GM23338 (cell line): Measurements from ENCODE around the gene ASB1. TPM values are rescaled to one million over a fixed set of nuclear protein-coding genes. Genes with fewer than 3 reads are reported as not detected.

Experiments used
- ATAC-seq: fragments of 200-7000 bp; cut with Tn5 transposase; 3 replicates; pipeline ENCODE4 v1.9.1; 2020
- DNase-seq: peaks from one replicate; pipeline ENCODE4 v3.0.0-alpha.2; 2015; ENCODE audit warnings: low spot score
- H2AFZ ChIP-seq: fragments of 200-600 bp; sonication (generic); 2 replicates; pipeline ENCODE4 v1.8.0; 2016; ENCODE audit warnings: antibody characterized with exemption, mild to moderate bottlenecking, moderate library complexity
- H3F3A ChIP-seq: fragments of 200-600 bp; sonication (generic); replicated peaks from 2 replicates; pipeline ENCODE4 v1.8.0; 2017; ENCODE audit warnings: antibody characterized with exemption, mixed run types, low read depth
- H3K27ac ChIP-seq: fragments of 200-600 bp; sonication (generic); 2 replicates; pipeline ENCODE4 v1.6.1; 2016; ENCODE audit warnings: low read depth
- H3K27me3 ChIP-seq: fragments of 200-600 bp; sonication (generic); 2 replicates; pipeline ENCODE4 v1.8.0; 2016; ENCODE audit warnings: mild to moderate bottlenecking, mixed run types, moderate library complexity; ENCODE audit not compliant: insufficient read depth
- H3K36me3 ChIP-seq: fragments of 200-600 bp; sonication (generic); 2 replicates; pipeline ENCODE4 v1.8.0; 2016; ENCODE audit warnings: mild to moderate bottlenecking; ENCODE audit not compliant: insufficient read depth
- H3K4me1 ChIP-seq: fragments of 200-600 bp; sonication (generic); 2 replicates; pipeline ENCODE4 v1.8.0; 2016; ENCODE audit warnings: mild to moderate bottlenecking, moderate library complexity; ENCODE audit not compliant: insufficient read depth
- H3K4me2 ChIP-seq: fragments of 200-600 bp; sonication (generic); 2 replicates; pipeline ENCODE4 v1.7.1; 2017; ENCODE audit warnings: mixed run types
- H3K4me3 ChIP-seq: fragments of 200-600 bp; sonication (generic); 2 replicates; pipeline ENCODE4 v1.6.1; 2016; ENCODE audit warnings: mixed run types
- H3K79me2 ChIP-seq: fragments of 200-600 bp; sonication (generic); replicated peaks from 2 replicates; pipeline ENCODE4 v1.8.0; 2017; ENCODE audit warnings: mild to moderate bottlenecking; ENCODE audit not compliant: insufficient read depth
- H3K9me2 ChIP-seq: fragments of 200-600 bp; sonication (generic); 2 replicates; pipeline ENCODE4 v1.8.0; 2017; ENCODE audit not compliant: insufficient read depth
- H4K20me1 ChIP-seq: fragments of 200-600 bp; sonication (generic); replicated peaks from 2 replicates; pipeline ENCODE4 v1.8.0; 2017; ENCODE audit warnings: mild to moderate bottlenecking; ENCODE audit not compliant: insufficient read depth
- H3K27ac Mint-ChIP-seq: 2 replicates; pipeline ENCODE4 v1.8.0; 2020; ENCODE audit warnings: inconsistent platforms, mild to moderate bottlenecking, moderate library complexity, mixed read lengths
- H3K27me3 Mint-ChIP-seq: 3 replicates; pipeline ENCODE4 v1.8.0; 2022; ENCODE audit warnings: low read depth, mild to moderate bottlenecking, moderate library complexity, mixed read lengths, inconsistent platforms; ENCODE audit not compliant: insufficient read depth, poor library complexity
- H3K36me3 Mint-ChIP-seq: 3 replicates; pipeline ENCODE4 v1.8.0; 2021; ENCODE audit warnings: low read depth, mild to moderate bottlenecking, inconsistent platforms, moderate library complexity, mixed read lengths
- H3K4me1 Mint-ChIP-seq: 3 replicates; pipeline ENCODE4 v1.8.0; 2020; ENCODE audit warnings: mild to moderate bottlenecking, inconsistent platforms, mixed read lengths
- H3K4me3 Mint-ChIP-seq: 3 replicates; pipeline ENCODE4 v1.8.0; 2021; ENCODE audit warnings: moderate library complexity, mild to moderate bottlenecking, inconsistent platforms, mixed read lengths
- H3K9me3 Mint-ChIP-seq: 3 replicates; pipeline ENCODE4 v1.8.0; 2020; ENCODE audit warnings: moderate library complexity, mild to moderate bottlenecking, inconsistent platforms, mixed read lengths
- CREB1 ChIP-seq: fragments of 250-450 bp; sonication (Bioruptor Pico); IDR thresholded peaks from 2 replicates; pipeline ENCODE4 v1.5.0; 2020; ENCODE audit warnings: low read depth, mild to moderate bottlenecking, moderate library complexity
- EZH2 ChIP-seq: fragments of 200-600 bp; sonication (generic); IDR thresholded peaks from one replicate; pipeline ENCODE4 v1.8.0; 2017; ENCODE audit warnings: antibody characterized with exemption, mild to moderate bottlenecking, low read depth; ENCODE audit not compliant: unreplicated experiment
- EZH2phosphoT487 ChIP-seq: fragments of 200-600 bp; sonication (generic); IDR thresholded peaks from one replicate; pipeline ENCODE4 v1.8.1; 2018; ENCODE audit warnings: antibody characterized with exemption; ENCODE audit not compliant: unreplicated experiment
- JUNB ChIP-seq: IDR thresholded peaks from one replicate; pipeline ENCODE4 v1.6.1; 2016; ENCODE audit warnings: antibody characterized with exemption; ENCODE audit not compliant: unreplicated experiment
- NANOG ChIP-seq: IDR thresholded peaks from 2 replicates; pipeline ENCODE4 v1.6.1; 2016; ENCODE audit warnings: antibody characterized with exemption, borderline replicate concordance
- POLR2AphosphoS5 ChIP-seq: IDR thresholded peaks from 2 replicates; pipeline ENCODE4 v1.6.1; 2016; ENCODE audit warnings: antibody characterized with exemption, low read depth
- STAT1 ChIP-seq: IDR thresholded peaks from one replicate; pipeline ENCODE4 v1.6.1; 2016; ENCODE audit warnings: antibody characterized with exemption; ENCODE audit not compliant: unreplicated experiment
- ZNF114 ChIP-seq: fragments of 250-450 bp; sonication (Bioruptor Pico); IDR thresholded peaks from 2 replicates; pipeline ENCODE4 v1.5.0; 2020; ENCODE audit warnings: mild to moderate bottlenecking, moderate library complexity
- ZNF331 ChIP-seq: fragments of 250-450 bp; sonication (Bioruptor Pico); IDR thresholded peaks from 2 replicates; pipeline ENCODE4 v1.5.0; 2020; ENCODE audit warnings: low read depth, mild to moderate bottlenecking, moderate library complexity
- polyA plus RNA-seq: library from polyadenylated mRNA; unstranded; fragments of >200 nt; fragmentation: Nextera tagmentation; extraction: Ambion mirVana; gene quantifications from 2 replicates; pipeline ENCODE4 v1.2.1, GENCODE V29; 2016
- total RNA-seq: library from RNA; depleted of rRNA; stranded (reverse); fragments of >200 nt; shearing (Covaris generic); gene quantifications from 2 replicates; pipeline ENCODE4 v1.2.3, GENCODE V29; 2014
- TF ChIP-seq, protein P1 (sequence below): IDR thresholded peaks from 2 replicates; pipeline ENCODE4 v1.6.1; 2016; ENCODE audit warnings: antibody characterized with exemption
- TF ChIP-seq, protein P2 (sequence below): IDR thresholded peaks from one replicate; pipeline ENCODE4 v1.6.1; 2018; ENCODE audit warnings: antibody characterized with exemption; ENCODE audit not compliant: unreplicated experiment
- TF ChIP-seq, protein P3 (sequence below): fragments of 250-450 bp; sonication (Bioruptor Pico); IDR thresholded peaks from 2 replicates; pipeline ENCODE4 v1.5.0; 2020; ENCODE audit warnings: mild to moderate bottlenecking, moderate library complexity
- TF ChIP-seq, protein P4 (sequence below), 2 experiments: fragments of 200-600 bp in 1 of 2; sonication (generic) in 1 of 2; conservative IDR thresholded peaks; 2 replicates each; pipeline versions ENCODE4 v1.5.1 to v1.6.1; 2016 to 2017; ENCODE audit warnings: antibody characterized with exemption in 2 of 2, low read depth in 2 of 2, mild to moderate bottlenecking in 2 of 2, moderate library complexity in 1 of 2

ASB1 gene
- total and polyA plus RNA-seq, 2 experiments from 2014 or later = 21.5 to 23.9 TPM

DNA sequence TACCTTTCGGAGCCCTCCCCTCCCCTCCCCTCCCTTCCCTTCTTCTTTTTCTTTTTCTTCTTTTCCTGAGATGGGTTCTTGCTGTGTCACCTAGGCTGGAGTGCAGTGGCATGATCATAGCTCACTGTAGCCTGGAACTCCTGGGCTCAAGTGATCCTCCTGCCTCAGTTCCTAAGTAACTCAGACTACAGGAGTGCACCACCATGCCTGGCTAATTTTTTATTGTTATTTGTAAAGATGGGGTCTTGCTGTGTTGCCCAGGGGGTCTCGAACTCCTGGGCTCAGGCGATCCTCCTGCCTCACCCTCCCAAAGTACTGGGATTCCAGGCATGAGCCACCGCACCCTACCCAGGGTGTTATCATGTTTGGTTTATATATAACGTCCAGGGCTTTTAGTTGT is 66.7 kb downstream of the ASB1 start:
- no peaks in the 10 kb centered on the region for H3K9me2 ChIP-seq
- H3K27ac ChIP-seq = no peak overlapping the region
- H3K79me2 ChIP-seq = no peaks in the 10 kb centered on the region
- no peaks in the 10 kb centered on the region for H3K27me3 ChIP-seq
- Mint-ChIP-seq H3K9me3 (no peaks in the 10 kb centered on the region), H3K27ac (no peak overlapping the region), H3K27me3 (peaks cover 4% of the 10 kb centered on the region), H3K4me3 (no peak overlapping the region), H3K4me1 (peaks cover 11% of the 10 kb centered on the region), H3K36me3 (no peaks in the 10 kb centered on the region)
- H3K4me3 ChIP-seq = no peak overlapping the region
- no peak overlapping the region for H2AFZ ChIP-seq
- H3K36me3 ChIP-seq = no peaks in the 10 kb centered on the region
- no peaks in the 10 kb centered on the region for H4K20me1 ChIP-seq
- TF ChIP-seq CREB1 (CRISPR knock-in tag) = no peak
- TF ChIP-seq, protein P1, sequence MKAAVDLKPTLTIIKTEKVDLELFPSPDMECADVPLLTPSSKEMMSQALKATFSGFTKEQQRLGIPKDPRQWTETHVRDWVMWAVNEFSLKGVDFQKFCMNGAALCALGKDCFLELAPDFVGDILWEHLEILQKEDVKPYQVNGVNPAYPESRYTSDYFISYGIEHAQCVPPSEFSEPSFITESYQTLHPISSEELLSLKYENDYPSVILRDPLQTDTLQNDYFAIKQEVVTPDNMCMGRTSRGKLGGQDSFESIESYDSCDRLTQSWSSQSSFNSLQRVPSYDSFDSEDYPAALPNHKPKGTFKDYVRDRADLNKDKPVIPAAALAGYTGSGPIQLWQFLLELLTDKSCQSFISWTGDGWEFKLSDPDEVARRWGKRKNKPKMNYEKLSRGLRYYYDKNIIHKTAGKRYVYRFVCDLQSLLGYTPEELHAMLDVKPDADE = no peak
- no peak for TF ChIP-seq POLR2AphosphoS5
- TF ChIP-seq ZNF114 (CRISPR knock-in tag) = no peak
- TF ChIP-seq, protein P2, sequence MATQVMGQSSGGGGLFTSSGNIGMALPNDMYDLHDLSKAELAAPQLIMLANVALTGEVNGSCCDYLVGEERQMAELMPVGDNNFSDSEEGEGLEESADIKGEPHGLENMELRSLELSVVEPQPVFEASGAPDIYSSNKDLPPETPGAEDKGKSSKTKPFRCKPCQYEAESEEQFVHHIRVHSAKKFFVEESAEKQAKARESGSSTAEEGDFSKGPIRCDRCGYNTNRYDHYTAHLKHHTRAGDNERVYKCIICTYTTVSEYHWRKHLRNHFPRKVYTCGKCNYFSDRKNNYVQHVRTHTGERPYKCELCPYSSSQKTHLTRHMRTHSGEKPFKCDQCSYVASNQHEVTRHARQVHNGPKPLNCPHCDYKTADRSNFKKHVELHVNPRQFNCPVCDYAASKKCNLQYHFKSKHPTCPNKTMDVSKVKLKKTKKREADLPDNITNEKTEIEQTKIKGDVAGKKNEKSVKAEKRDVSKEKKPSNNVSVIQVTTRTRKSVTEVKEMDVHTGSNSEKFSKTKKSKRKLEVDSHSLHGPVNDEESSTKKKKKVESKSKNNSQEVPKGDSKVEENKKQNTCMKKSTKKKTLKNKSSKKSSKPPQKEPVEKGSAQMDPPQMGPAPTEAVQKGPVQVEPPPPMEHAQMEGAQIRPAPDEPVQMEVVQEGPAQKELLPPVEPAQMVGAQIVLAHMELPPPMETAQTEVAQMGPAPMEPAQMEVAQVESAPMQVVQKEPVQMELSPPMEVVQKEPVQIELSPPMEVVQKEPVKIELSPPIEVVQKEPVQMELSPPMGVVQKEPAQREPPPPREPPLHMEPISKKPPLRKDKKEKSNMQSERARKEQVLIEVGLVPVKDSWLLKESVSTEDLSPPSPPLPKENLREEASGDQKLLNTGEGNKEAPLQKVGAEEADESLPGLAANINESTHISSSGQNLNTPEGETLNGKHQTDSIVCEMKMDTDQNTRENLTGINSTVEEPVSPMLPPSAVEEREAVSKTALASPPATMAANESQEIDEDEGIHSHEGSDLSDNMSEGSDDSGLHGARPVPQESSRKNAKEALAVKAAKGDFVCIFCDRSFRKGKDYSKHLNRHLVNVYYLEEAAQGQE = no peak
- no peak for TF ChIP-seq STAT1
- TF ChIP-seq ZNF331 (CRISPR knock-in tag) = no peak
- TF ChIP-seq, protein P3, sequence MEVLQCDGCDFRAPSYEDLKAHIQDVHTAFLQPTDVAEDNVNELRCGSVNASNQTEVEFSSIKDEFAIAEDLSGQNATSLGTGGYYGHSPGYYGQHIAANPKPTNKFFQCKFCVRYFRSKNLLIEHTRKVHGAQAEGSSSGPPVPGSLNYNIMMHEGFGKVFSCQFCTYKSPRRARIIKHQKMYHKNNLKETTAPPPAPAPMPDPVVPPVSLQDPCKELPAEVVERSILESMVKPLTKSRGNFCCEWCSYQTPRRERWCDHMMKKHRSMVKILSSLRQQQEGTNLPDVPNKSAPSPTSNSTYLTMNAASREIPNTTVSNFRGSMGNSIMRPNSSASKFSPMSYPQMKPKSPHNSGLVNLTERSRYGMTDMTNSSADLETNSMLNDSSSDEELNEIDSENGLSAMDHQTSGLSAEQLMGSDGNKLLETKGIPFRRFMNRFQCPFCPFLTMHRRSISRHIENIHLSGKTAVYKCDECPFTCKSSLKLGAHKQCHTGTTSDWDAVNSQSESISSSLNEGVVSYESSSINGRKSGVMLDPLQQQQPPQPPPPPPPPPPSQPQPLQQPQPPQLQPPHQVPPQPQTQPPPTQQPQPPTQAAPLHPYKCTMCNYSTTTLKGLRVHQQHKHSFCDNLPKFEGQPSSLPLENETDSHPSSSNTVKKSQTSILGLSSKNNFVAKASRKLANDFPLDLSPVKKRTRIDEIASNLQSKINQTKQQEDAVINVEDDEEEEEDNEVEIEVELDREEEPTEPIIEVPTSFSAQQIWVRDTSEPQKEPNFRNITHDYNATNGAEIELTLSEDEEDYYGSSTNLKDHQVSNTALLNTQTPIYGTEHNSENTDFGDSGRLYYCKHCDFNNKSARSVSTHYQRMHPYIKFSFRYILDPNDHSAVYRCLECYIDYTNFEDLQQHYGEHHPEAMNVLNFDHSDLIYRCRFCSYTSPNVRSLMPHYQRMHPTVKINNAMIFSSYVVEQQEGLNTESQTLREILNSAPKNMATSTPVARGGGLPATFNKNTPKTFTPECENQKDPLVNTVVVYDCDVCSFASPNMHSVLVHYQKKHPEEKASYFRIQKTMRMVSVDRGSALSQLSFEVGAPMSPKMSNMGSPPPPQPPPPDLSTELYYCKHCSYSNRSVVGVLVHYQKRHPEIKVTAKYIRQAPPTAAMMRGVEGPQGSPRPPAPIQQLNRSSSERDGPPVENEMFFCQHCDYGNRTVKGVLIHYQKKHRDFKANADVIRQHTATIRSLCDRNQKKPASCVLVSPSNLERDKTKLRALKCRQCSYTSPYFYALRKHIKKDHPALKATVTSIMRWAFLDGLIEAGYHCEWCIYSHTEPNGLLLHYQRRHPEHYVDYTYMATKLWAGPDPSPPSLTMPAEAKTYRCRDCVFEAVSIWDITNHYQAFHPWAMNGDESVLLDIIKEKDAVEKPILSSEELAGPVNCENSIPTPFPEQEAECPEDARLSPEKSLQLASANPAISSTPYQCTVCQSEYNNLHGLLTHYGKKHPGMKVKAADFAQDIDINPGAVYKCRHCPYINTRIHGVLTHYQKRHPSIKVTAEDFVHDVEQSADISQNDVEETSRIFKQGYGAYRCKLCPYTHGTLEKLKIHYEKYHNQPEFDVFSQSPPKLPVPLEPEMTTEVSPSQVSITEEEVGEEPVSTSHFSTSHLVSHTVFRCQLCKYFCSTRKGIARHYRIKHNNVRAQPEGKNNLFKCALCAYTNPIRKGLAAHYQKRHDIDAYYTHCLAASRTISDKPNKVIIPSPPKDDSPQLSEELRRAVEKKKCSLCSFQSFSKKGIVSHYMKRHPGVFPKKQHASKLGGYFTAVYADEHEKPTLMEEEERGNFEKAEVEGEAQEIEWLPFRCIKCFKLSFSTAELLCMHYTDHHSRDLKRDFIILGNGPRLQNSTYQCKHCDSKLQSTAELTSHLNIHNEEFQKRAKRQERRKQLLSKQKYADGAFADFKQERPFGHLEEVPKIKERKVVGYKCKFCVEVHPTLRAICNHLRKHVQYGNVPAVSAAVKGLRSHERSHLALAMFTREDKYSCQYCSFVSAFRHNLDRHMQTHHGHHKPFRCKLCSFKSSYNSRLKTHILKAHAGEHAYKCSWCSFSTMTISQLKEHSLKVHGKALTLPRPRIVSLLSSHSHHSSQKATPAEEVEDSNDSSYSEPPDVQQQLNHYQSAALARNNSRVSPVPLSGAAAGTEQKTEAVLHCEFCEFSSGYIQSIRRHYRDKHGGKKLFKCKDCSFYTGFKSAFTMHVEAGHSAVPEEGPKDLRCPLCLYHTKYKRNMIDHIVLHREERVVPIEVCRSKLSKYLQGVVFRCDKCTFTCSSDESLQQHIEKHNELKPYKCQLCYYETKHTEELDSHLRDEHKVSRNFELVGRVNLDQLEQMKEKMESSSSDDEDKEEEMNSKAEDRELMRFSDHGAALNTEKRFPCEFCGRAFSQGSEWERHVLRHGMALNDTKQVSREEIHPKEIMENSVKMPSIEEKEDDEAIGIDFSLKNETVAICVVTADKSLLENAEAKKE (CRISPR knock-in tag) = no peak
- TF ChIP-seq, protein P4, sequence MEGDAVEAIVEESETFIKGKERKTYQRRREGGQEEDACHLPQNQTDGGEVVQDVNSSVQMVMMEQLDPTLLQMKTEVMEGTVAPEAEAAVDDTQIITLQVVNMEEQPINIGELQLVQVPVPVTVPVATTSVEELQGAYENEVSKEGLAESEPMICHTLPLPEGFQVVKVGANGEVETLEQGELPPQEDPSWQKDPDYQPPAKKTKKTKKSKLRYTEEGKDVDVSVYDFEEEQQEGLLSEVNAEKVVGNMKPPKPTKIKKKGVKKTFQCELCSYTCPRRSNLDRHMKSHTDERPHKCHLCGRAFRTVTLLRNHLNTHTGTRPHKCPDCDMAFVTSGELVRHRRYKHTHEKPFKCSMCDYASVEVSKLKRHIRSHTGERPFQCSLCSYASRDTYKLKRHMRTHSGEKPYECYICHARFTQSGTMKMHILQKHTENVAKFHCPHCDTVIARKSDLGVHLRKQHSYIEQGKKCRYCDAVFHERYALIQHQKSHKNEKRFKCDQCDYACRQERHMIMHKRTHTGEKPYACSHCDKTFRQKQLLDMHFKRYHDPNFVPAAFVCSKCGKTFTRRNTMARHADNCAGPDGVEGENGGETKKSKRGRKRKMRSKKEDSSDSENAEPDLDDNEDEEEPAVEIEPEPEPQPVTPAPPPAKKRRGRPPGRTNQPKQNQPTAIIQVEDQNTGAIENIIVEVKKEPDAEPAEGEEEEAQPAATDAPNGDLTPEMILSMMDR (conservative IDR thresholded peaks at IDR 0.05; ENCODE audit: low read depth in 2 of 2) = no peak
- TF ChIP-seq EZH2phosphoT487 = no peak
- TF ChIP-seq EZH2 = no peak
- no peak for TF ChIP-seq JUNB
- no peak for TF ChIP-seq NANOG
- DNase-seq (no peak), ATAC-seq (no peak)
- no peak overlapping the region for H3K4me2 ChIP-seq
- H3K4me1 ChIP-seq = no peaks in the 10 kb centered on the region
- H3F3A ChIP-seq = no peaks in the 10 kb centered on the region
